SK-N-SH (cell line): ENCODE data around the gene CDH4. TPM values are rescaled to one million over a fixed set of nuclear protein-coding genes. Genes with fewer than 3 reads are reported as not detected.

Source experiments
- CTCF ChIA-PET: fragments of 300-600, 350-600 bp; formaldehyde crosslinking; extraction: SDS; loops from one replicate; lab custom pipeline; 2021; lab: Yijun Ruan, JAX
- POLR2A ChIA-PET: fragments of 350-600 bp; sonication (Branson Sonifier 250); formaldehyde crosslinking; extraction: SDS; loops from one replicate; lab custom pipeline; 2020; ENCODE audit warnings: antibody characterized with exemption, inconsistent platforms; lab: Yijun Ruan, JAX
- DNase-seq: peaks from one replicate; pipeline ENCODE4 v3.0.0; 2012
- H2AFZ ChIP-seq: fragments of 200-600 bp; sonication (generic); 2 replicates; pipeline ENCODE4 v1.8.1; 2016; ENCODE audit warnings: antibody characterized with exemption, mild to moderate bottlenecking, low read depth
- H3F3A ChIP-seq: fragments of 200-600 bp; sonication (generic); replicated peaks from 2 replicates; pipeline ENCODE3; 2016; ENCODE audit warnings: antibody characterized with exemption, mild to moderate bottlenecking; ENCODE audit not compliant: insufficient read depth
- H3K27ac ChIP-seq, 2 experiments: fragments of 200-500 bp in 1 of 2; fragments of 200-600 bp in 1 of 2; sonication (Bioruptor generic) in 1 of 2; sonication (generic), shearing (Covaris generic) in 1 of 2; 2 replicates each; pipeline versions ENCODE4 v1.5.1 to v1.6.1; 2014 to 2016; ENCODE audit warnings: low read depth in 2 of 2, inconsistent platforms in 1 of 2, low read length in 1 of 2, mild to moderate bottlenecking in 1 of 2, mixed read lengths in 1 of 2
- H3K27me3 ChIP-seq: fragments of 200-600 bp; sonication (generic), shearing (Covaris generic); 2 replicates; pipeline ENCODE4 v1.6.1; 2016; ENCODE audit warnings: mixed run types; ENCODE audit not compliant: insufficient read depth
- H3K36me3 ChIP-seq, 2 experiments: fragments of 200-500 bp in 1 of 2; fragments of 200-600 bp in 1 of 2; sonication (Bioruptor generic) in 1 of 2; sonication (generic) in 1 of 2; replicated peaks in 1 of 2; 2 replicates each; pipeline versions ENCODE3 to v1.5.1; 2014 to 2016; ENCODE audit warnings: low read length in 1 of 2, mild to moderate bottlenecking in 1 of 2; ENCODE audit not compliant: insufficient read depth in 2 of 2, control insufficient read depth in 1 of 2
- H3K4me1 ChIP-seq, 2 experiments: fragments of 200-500 bp in 1 of 2; fragments of 200-600 bp in 1 of 2; sonication (Bioruptor generic) in 1 of 2; sonication (generic), shearing (Covaris generic) in 1 of 2; 2 replicates each; pipeline versions ENCODE4 v1.5.1 to v1.6.1; 2014 to 2016; ENCODE audit warnings: low read depth in 1 of 2, low read length in 1 of 2, mixed run types in 1 of 2; ENCODE audit not compliant: insufficient read depth in 2 of 2, control insufficient read depth in 1 of 2
- H3K4me2 ChIP-seq: fragments of 200-600 bp; sonication (generic), shearing (Covaris generic); 2 replicates; pipeline ENCODE4 v1.6.1; 2017; ENCODE audit warnings: mixed run types
- H3K4me3 ChIP-seq, 2 experiments: fragments of 200-500 bp in 1 of 2; fragments of 200-600 bp in 1 of 2; sonication (Bioruptor generic) in 1 of 2; sonication (generic), shearing (Covaris generic) in 1 of 2; 2 replicates each; pipeline versions ENCODE4 v1.5.1 to v1.8.1; 2014 to 2016; ENCODE audit warnings: low read depth in 2 of 2, inconsistent platforms in 1 of 2, low read length in 1 of 2, mild to moderate bottlenecking in 1 of 2, mixed read lengths in 1 of 2, moderate library complexity in 1 of 2
- H3K79me2 ChIP-seq: fragments of 200-600 bp; sonication (generic); 2 replicates; pipeline ENCODE4 v1.8.1; 2017; ENCODE audit warnings: mild to moderate bottlenecking; ENCODE audit not compliant: insufficient read depth
- H3K9ac ChIP-seq: fragments of 200-600 bp; sonication (generic); 2 replicates; pipeline ENCODE4 v1.6.1; 2017; ENCODE audit warnings: mixed run types
- H3K9me2 ChIP-seq: fragments of 200-600 bp; sonication (generic); 2 replicates; pipeline ENCODE4 v1.6.1; 2017; ENCODE audit warnings: mixed run types
- H3K9me3 ChIP-seq: fragments of 200-600 bp; sonication (generic); 2 replicates; pipeline ENCODE4 v1.6.1; 2017; ENCODE audit warnings: mixed run types, mild to moderate bottlenecking, moderate library complexity
- H4K20me1 ChIP-seq: fragments of 200-600 bp; sonication (generic); 2 replicates; pipeline ENCODE4 v1.6.1; 2017; ENCODE audit warnings: mild to moderate bottlenecking, mixed run types; ENCODE audit not compliant: insufficient read depth
- CHD2 ChIP-seq: fragments of 150-350 bp; IDR thresholded peaks from 2 replicates; pipeline ENCODE4 v1.6.1; 2018; ENCODE audit warnings: low read length; ENCODE audit not compliant: partially characterized antibody
- CTCF ChIP-seq: fragments of 200-600 bp; sonication (generic); IDR thresholded peaks from 2 replicates; pipeline ENCODE4 v1.6.1; 2017; ENCODE audit warnings: antibody characterized with exemption, mild to moderate bottlenecking, moderate library complexity
- FOSL2 ChIP-seq: IDR thresholded peaks from 2 replicates; pipeline ENCODE4 v1.4.0; 2012; ENCODE audit warnings: low read depth, mild to moderate bottlenecking, moderate library complexity, borderline replicate concordance
- FOXJ3 ChIP-seq: sonication (generic); formaldehyde crosslinking; IDR thresholded peaks from 2 replicates; pipeline ENCODE4 v1.5.1; 2020; ENCODE audit warnings: mild to moderate bottlenecking, missing genetic modification reagents
- FOXM1 ChIP-seq: IDR thresholded peaks from 2 replicates; pipeline ENCODE4 v1.4.0; 2012; ENCODE audit warnings: low read depth, mild to moderate bottlenecking
- GABPA ChIP-seq: IDR thresholded peaks from 2 replicates; pipeline ENCODE4 v1.4.0; 2012; ENCODE audit warnings: low read depth, mild to moderate bottlenecking
- GATA2 ChIP-seq: sonication (generic); formaldehyde crosslinking; IDR thresholded peaks from 2 replicates; pipeline ENCODE4 v1.5.0; 2020; ENCODE audit warnings: mild to moderate bottlenecking, missing genetic modification reagents
- IRF3 ChIP-seq: fragments of 150-350 bp; IDR thresholded peaks from 2 replicates; pipeline ENCODE4 v1.6.1; 2016; ENCODE audit warnings: mild to moderate bottlenecking, low read depth, low read length
- JUND ChIP-seq: IDR thresholded peaks from 2 replicates; pipeline ENCODE4 v1.4.0; 2012
- MEF2A ChIP-seq: IDR thresholded peaks from 2 replicates; pipeline ENCODE4 v1.4.0; 2012; ENCODE audit warnings: low read depth, borderline replicate concordance
- NRF1 ChIP-seq: IDR thresholded peaks from 2 replicates; pipeline ENCODE4 v1.6.1; 2012; ENCODE audit warnings: low read depth, mild to moderate bottlenecking, low read length
- PBX3 ChIP-seq: IDR thresholded peaks from 2 replicates; pipeline ENCODE4; 2012
- RCOR1 ChIP-seq: fragments of 150-350 bp; IDR thresholded peaks from 2 replicates; pipeline ENCODE4 v1.6.1; 2017; ENCODE audit warnings: antibody characterized with exemption, low read length
- SIN3A ChIP-seq: IDR thresholded peaks from 2 replicates; pipeline ENCODE4 v1.6.1; 2012; ENCODE audit warnings: low read depth, mild to moderate bottlenecking, low read length, moderate library complexity, borderline replicate concordance
- TEAD4 ChIP-seq: IDR thresholded peaks from 2 replicates; pipeline ENCODE4 v1.4.0; 2012; ENCODE audit warnings: mild to moderate bottlenecking, borderline replicate concordance; ENCODE audit not compliant: insufficient read depth
- USF1 ChIP-seq: IDR thresholded peaks from 2 replicates; pipeline ENCODE4 v1.4.0; 2012; ENCODE audit warnings: low read depth, borderline replicate concordance
- WGBS: methylation state at CpG from one replicate; pipeline ENCODE4 v1.1.6; 2017; ENCODE audit warnings: low lambda C conversion rate; 5-methylcytosine and 5-hydroxymethylcytosine counted together
- polyA plus RNA-seq, 3 experiments: library from polyadenylated mRNA; depleted of rRNA; stranded (reverse); fragments of >200 nt; gene quantifications; 2 replicates each; pipeline ENCODE4 v1.2.3, GENCODE V29; 2012
- TF ChIP-seq, protein P1 (sequence below): IDR thresholded peaks from 2 replicates; pipeline ENCODE4 v1.4.0; 2012; ENCODE audit warnings: low read depth
- TF ChIP-seq, protein P2 (sequence below): IDR thresholded peaks from 2 replicates; pipeline ENCODE4 v1.4.0; 2012; ENCODE audit warnings: low read depth, borderline replicate concordance
- TF ChIP-seq, protein P3 (sequence below): fragments of 150-350 bp; IDR thresholded peaks from 2 replicates; pipeline ENCODE4 v1.6.1; 2017; ENCODE audit warnings: antibody characterized with exemption, low read length, low read depth, borderline replicate concordance
- TF ChIP-seq, protein P4 (sequence below): IDR thresholded peaks from 2 replicates; pipeline ENCODE4 v1.6.1; 2012; ENCODE audit warnings: mild to moderate bottlenecking, low read depth, low read length, moderate library complexity

The CDH4 gene
- polyA plus RNA-seq, 1 of the 3 experiments (the other 2 are of a cell fraction), result not detected

GRCh38 chr20:61649860-61650162, 397.8 kb downstream of the CDH4 start:
- Histone ChIP-seq H3K27me3 (no peaks in the 10 kb centered on the region), H3K36me3 (no peaks in the 10 kb centered on the region), H4K20me1 (no peaks in the 10 kb centered on the region), H3K4me1 (peaks cover 0 to 6% of the 10 kb centered on the region in 2 experiments; a peak in 1 of 4 replicates), H3F3A (no peaks in the 10 kb centered on the region), H3K4me2 (no peak overlapping the region), H3K4me3 (no peak overlapping the region), H3K9ac (no peak overlapping the region)
- ChIA-PET CTCF (interaction anchor here (1.1 to 1.2 kb wide), 2 partner anchors 149 to 247 kb away, joined by 3 read pairs; no protein-coding TSS in a partner anchor), POLR2A (no interaction called here)
- WGBS, result 50% methylated on average over 5 of the region's 8 CpGs
- TF ChIP-seq FOXM1 (no peak), GABPA (no peak), USF1 (no peak), CHD2 (no peak), IRF3 (no peak), NRF1 (no peak), RCOR1 (no peak), PBX3 (no peak), FOSL2 (no peak), FOXJ3 (CRISPR knock-in tag) (no peak), SIN3A (no peak), MEF2A (no peak), JUND (no peak), CTCF (no peak), GATA2 (CRISPR knock-in tag) (no peak), TEAD4 (no peak)
- TF ChIP-seq, protein P1, sequence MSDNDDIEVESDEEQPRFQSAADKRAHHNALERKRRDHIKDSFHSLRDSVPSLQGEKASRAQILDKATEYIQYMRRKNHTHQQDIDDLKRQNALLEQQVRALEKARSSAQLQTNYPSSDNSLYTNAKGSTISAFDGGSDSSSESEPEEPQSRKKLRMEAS, result no peak
- TF ChIP-seq, protein P2, sequence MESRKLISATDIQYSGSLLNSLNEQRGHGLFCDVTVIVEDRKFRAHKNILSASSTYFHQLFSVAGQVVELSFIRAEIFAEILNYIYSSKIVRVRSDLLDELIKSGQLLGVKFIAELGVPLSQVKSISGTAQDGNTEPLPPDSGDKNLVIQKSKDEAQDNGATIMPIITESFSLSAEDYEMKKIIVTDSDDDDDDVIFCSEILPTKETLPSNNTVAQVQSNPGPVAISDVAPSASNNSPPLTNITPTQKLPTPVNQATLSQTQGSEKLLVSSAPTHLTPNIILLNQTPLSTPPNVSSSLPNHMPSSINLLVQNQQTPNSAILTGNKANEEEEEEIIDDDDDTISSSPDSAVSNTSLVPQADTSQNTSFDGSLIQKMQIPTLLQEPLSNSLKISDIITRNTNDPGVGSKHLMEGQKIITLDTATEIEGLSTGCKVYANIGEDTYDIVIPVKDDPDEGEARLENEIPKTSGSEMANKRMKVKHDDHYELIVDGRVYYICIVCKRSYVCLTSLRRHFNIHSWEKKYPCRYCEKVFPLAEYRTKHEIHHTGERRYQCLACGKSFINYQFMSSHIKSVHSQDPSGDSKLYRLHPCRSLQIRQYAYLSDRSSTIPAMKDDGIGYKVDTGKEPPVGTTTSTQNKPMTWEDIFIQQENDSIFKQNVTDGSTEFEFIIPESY, result no peak
- TF ChIP-seq, protein P3, sequence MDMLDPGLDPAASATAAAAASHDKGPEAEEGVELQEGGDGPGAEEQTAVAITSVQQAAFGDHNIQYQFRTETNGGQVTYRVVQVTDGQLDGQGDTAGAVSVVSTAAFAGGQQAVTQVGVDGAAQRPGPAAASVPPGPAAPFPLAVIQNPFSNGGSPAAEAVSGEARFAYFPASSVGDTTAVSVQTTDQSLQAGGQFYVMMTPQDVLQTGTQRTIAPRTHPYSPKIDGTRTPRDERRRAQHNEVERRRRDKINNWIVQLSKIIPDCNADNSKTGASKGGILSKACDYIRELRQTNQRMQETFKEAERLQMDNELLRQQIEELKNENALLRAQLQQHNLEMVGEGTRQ, result no peak
- TF ChIP-seq, protein P4, sequence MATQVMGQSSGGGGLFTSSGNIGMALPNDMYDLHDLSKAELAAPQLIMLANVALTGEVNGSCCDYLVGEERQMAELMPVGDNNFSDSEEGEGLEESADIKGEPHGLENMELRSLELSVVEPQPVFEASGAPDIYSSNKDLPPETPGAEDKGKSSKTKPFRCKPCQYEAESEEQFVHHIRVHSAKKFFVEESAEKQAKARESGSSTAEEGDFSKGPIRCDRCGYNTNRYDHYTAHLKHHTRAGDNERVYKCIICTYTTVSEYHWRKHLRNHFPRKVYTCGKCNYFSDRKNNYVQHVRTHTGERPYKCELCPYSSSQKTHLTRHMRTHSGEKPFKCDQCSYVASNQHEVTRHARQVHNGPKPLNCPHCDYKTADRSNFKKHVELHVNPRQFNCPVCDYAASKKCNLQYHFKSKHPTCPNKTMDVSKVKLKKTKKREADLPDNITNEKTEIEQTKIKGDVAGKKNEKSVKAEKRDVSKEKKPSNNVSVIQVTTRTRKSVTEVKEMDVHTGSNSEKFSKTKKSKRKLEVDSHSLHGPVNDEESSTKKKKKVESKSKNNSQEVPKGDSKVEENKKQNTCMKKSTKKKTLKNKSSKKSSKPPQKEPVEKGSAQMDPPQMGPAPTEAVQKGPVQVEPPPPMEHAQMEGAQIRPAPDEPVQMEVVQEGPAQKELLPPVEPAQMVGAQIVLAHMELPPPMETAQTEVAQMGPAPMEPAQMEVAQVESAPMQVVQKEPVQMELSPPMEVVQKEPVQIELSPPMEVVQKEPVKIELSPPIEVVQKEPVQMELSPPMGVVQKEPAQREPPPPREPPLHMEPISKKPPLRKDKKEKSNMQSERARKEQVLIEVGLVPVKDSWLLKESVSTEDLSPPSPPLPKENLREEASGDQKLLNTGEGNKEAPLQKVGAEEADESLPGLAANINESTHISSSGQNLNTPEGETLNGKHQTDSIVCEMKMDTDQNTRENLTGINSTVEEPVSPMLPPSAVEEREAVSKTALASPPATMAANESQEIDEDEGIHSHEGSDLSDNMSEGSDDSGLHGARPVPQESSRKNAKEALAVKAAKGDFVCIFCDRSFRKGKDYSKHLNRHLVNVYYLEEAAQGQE, result no peak
- TF ChIP-seq, all 33 proteins: peak for 0
- Histone ChIP-seq H2AFZ (no peak overlapping the region), H3K27ac (no peak overlapping the region), H3K9me2 (no peaks in the 10 kb centered on the region), H3K79me2 (no peaks in the 10 kb centered on the region), H3K9me3 (no peaks in the 10 kb centered on the region)
- no peak for DNase-seq
